SK-N-SH treated with all-trans-retinoic acid at 6 μM for 48 hours (cell line): Measurements from ENCODE around the gene LONP2.

ENCODE experiments used
- ARNTL ChIP-seq: fragments of 450-650 bp; formaldehyde crosslinking; IDR thresholded peaks from 2 replicates; pipeline ENCODE4 v1.5.0; 2020; ENCODE audit warnings: low read depth, mild to moderate bottlenecking, moderate library complexity, borderline replicate concordance
- CREB5 ChIP-seq: fragments of 250-450 bp; sonication (Bioruptor Pico); IDR thresholded peaks from 2 replicates; pipeline ENCODE4 v1.5.1; 2020; ENCODE audit warnings: low read depth, mild to moderate bottlenecking, moderate library complexity
- GLIS3 ChIP-seq: fragments of 250-450 bp; sonication (Bioruptor Pico); IDR thresholded peaks from 2 replicates; pipeline ENCODE4 v1.5.0; 2020; ENCODE audit warnings: mild to moderate bottlenecking, moderate library complexity
- ISL1 ChIP-seq: fragments of 250-450 bp; sonication (Bioruptor Pico); IDR thresholded peaks from 2 replicates; pipeline ENCODE4 v2.1.2; 2022; ENCODE audit warnings: mild to moderate bottlenecking, moderate library complexity
- TCF4 ChIP-seq: fragments of 250-450 bp; sonication (Bioruptor Pico); IDR thresholded peaks from 2 replicates; pipeline ENCODE4 v1.8.0; 2021; ENCODE audit warnings: mild to moderate bottlenecking, moderate library complexity, borderline replicate concordance
- TOX ChIP-seq: fragments of 250-450 bp; sonication (Bioruptor Pico); IDR thresholded peaks from 2 replicates; pipeline ENCODE4 v1.8.0; 2021; ENCODE audit warnings: mild to moderate bottlenecking, moderate library complexity, borderline replicate concordance
- ZC3H10 ChIP-seq: fragments of 250-450 bp; sonication (Bioruptor Pico); IDR thresholded peaks from 2 replicates; pipeline ENCODE4 v1.5.1; 2021; ENCODE audit warnings: mild to moderate bottlenecking, moderate library complexity
- ZFP3 ChIP-seq: fragments of 250-450 bp; sonication (Bioruptor Pico); IDR thresholded peaks from 2 replicates; pipeline ENCODE4 v1.5.0; 2020; ENCODE audit warnings: mild to moderate bottlenecking, moderate library complexity
- TF ChIP-seq, protein P1 (sequence below): fragments of 250-450 bp; sonication (Bioruptor Pico); IDR thresholded peaks from 2 replicates; pipeline ENCODE4 v1.8.0; 2020; ENCODE audit warnings: mild to moderate bottlenecking, moderate library complexity, borderline replicate concordance
- TF ChIP-seq, protein P2 (sequence below): fragments of 250-450 bp; sonication (Bioruptor Pico); IDR thresholded peaks from 2 replicates; pipeline ENCODE4 v1.5.1; 2021; ENCODE audit warnings: mild to moderate bottlenecking, moderate library complexity

GRCh38 chr16:48220891-48221290 is 23.2 kb upstream of the LONP2 start:
- TF ChIP-seq ARNTL (CRISPR knock-in tag) (no peak), ZC3H10 (CRISPR knock-in tag) (no peak), GLIS3 (CRISPR knock-in tag) (no peak), TCF4 (CRISPR knock-in tag) (no peak), TOX (CRISPR knock-in tag) (no peak), ZFP3 (CRISPR knock-in tag) (no peak), ISL1 (CRISPR knock-in tag) (no peak), CREB5 (CRISPR knock-in tag) (no peak)
- TF ChIP-seq, protein P1, sequence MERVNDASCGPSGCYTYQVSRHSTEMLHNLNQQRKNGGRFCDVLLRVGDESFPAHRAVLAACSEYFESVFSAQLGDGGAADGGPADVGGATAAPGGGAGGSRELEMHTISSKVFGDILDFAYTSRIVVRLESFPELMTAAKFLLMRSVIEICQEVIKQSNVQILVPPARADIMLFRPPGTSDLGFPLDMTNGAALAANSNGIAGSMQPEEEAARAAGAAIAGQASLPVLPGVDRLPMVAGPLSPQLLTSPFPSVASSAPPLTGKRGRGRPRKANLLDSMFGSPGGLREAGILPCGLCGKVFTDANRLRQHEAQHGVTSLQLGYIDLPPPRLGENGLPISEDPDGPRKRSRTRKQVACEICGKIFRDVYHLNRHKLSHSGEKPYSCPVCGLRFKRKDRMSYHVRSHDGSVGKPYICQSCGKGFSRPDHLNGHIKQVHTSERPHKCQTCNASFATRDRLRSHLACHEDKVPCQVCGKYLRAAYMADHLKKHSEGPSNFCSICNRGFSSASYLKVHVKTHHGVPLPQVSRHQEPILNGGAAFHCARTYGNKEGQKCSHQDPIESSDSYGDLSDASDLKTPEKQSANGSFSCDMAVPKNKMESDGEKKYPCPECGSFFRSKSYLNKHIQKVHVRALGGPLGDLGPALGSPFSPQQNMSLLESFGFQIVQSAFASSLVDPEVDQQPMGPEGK (CRISPR knock-in tag) = no peak
- TF ChIP-seq, protein P2, sequence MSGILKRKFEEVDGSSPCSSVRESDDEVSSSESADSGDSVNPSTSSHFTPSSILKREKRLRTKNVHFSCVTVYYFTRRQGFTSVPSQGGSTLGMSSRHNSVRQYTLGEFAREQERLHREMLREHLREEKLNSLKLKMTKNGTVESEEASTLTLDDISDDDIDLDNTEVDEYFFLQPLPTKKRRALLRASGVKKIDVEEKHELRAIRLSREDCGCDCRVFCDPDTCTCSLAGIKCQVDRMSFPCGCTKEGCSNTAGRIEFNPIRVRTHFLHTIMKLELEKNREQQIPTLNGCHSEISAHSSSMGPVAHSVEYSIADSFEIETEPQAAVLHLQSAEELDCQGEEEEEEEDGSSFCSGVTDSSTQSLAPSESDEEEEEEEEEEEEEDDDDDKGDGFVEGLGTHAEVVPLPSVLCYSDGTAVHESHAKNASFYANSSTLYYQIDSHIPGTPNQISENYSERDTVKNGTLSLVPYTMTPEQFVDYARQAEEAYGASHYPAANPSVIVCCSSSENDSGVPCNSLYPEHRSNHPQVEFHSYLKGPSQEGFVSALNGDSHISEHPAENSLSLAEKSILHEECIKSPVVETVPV (CRISPR knock-in tag) = no peak
